Gastrocnemius medialis (tissue), 4 donors: ENCODE data around the gene BTG1. TPM values are rescaled to one million over a fixed set of nuclear protein-coding genes. Genes with fewer than 3 reads are reported as not detected.

Source experiments
- ATAC-seq, 2 donors: fragments of 150-250 bp; one replicate each; pipeline ENCODE4 v1.9.1; 2016
- DNase-seq, 2 donors: peaks; one replicate each; pipeline ENCODE4 v3.0.0-alpha.2; 2019
- H3K27ac ChIP-seq, 4 donors: fragments of 200-600 bp; sonication (generic); 1 replicate in 1 of 4; 2 replicates in 3 of 4; pipeline ENCODE4 v1.5.1; 2016 to 2018; ENCODE audit warnings: mild to moderate bottlenecking in 2 of 4, moderate library complexity in 1 of 4
- H3K27me3 ChIP-seq, 3 donors: fragments of 200-600 bp; sonication (generic) in 2 of 3; 1 replicate in 1 of 3; 2 replicates in 2 of 3; pipeline versions ENCODE4 v1.5.1 to v1.6.0; 2016 to 2019; ENCODE audit warnings: mild to moderate bottlenecking in 1 of 3, moderate library complexity in 1 of 3
- H3K36me3 ChIP-seq, 2 donors: fragments of 200-600 bp; sonication (generic) in 1 of 2; one replicate each; pipeline ENCODE4 v1.5.1; 2017 to 2018
- H3K4me1 ChIP-seq, 2 donors: fragments of 200-600 bp; sonication (generic) in 1 of 2; one replicate each; pipeline ENCODE4 v1.5.1; 2016 to 2017; ENCODE audit warnings: mild to moderate bottlenecking in 2 of 2
- H3K4me3 ChIP-seq, 4 donors: fragments of 200-600 bp; sonication (generic) in 3 of 4; 1 replicate in 1 of 4; 2 replicates in 3 of 4; pipeline ENCODE4 v1.5.1; 2016 to 2019; ENCODE audit warnings: mild to moderate bottlenecking in 2 of 4
- H3K9me3 ChIP-seq, 3 donors: fragments of 200-600 bp; sonication (generic) in 2 of 3; 1 replicate in 1 of 3; 2 replicates in 2 of 3; pipeline ENCODE4 v1.5.1; 2016 to 2019
- CTCF ChIP-seq, 5 experiments: fragments of 450-650 bp in 3 of 5; fragments of 200-600 bp in 2 of 5; sonication (generic) in 2 of 5; IDR thresholded peaks in 4 of 5; conservative IDR thresholded peaks in 1 of 5; 1 replicate in 4 of 5; 2 replicates in 1 of 5; pipeline ENCODE4 v1.5.1; 2016 to 2019; ENCODE audit warnings: antibody characterized with exemption in 5 of 5, mild to moderate bottlenecking in 3 of 5, moderate library complexity in 3 of 5
- POLR2A ChIP-seq, 2 donors: fragments of 450-650 bp; IDR thresholded peaks; one replicate each; pipeline ENCODE4 v1.6.1; 2017; ENCODE audit warnings: antibody characterized with exemption in 2 of 2, mild to moderate bottlenecking in 2 of 2, moderate library complexity in 2 of 2
- in situ Hi-C, 4 donors: fragments of 200-750 bp; cut with MboI; loops; one replicate each; pipeline versions ENCODE4 v1.15.0 to v1.8.0; 2017; ENCODE audit warnings: low sequenced_read_pairs in 4 of 4
- intact Hi-C: fragments of 100-400 bp; cut with DNase I; formaldehyde crosslinking; loops from one replicate; pipeline ENCODE4 v1.15.1; 2023; ENCODE audit warnings: low total_unique reads
- total RNA-seq, 4 donors: library from RNA; depleted of rRNA; stranded (reverse); fragments of >200 nt; gene quantifications; one replicate each; pipeline versions ENCODE4 v1.1.0 to v1.2.3, GENCODE V29; 2016

The BTG1 gene
- total RNA-seq, 4 donors from 2014 or later: 12.5 to 33.1 (median 16.5) TPM

- H3K27me3 ChIP-seq: no peaks in the 10 kb centered on the region
- in situ Hi-C loops (loop anchor here in 3 of 4 donors (10.0 to 25.0 kb wide), 3 partner anchors 330 to 422 kb away; no protein-coding TSS in a partner anchor), intact Hi-C loops (loop anchor here (5.0 to 10.0 kb wide), 5 partner anchors 65 to 568 kb away; no protein-coding TSS in a partner anchor)
- peaks cover 0 to 24% of the 10 kb centered on the region in 2 donors for H3K36me3 ChIP-seq
- peaks cover 44 to 54% of the 10 kb centered on the region in 2 donors for H3K4me1 ChIP-seq
- DNase-seq (no peak), ATAC-seq (no peak)
- H3K4me3 ChIP-seq: peak overlapping the region; percentile 89 to 98 (median 94)
- H3K27ac ChIP-seq: peak overlapping the region; percentile 97 to 99 (median 98)
- H3K9me3 ChIP-seq: no peaks in the 10 kb centered on the region
- TF ChIP-seq CTCF (IDR thresholded peaks at IDR 0.05 in 4 of 5, conservative IDR thresholded peaks at IDR 0.05 in 1 of 5): no peak
- TF ChIP-seq POLR2A (IDR thresholded peaks at IDR 0.05): no peak
Observed at GRCh38 chr12:92142251-92142926, 3.3 kb downstream of the BTG1 start.

- Histone ChIP-seq H3K36me3 (peaks cover 0 to 24% of the 10 kb centered on the region in 2 donors), H3K4me1 (peaks cover 50 to 61% of the 10 kb centered on the region in 2 donors), H3K9me3 (no peaks in the 10 kb centered on the region), H3K27ac (peak overlapping the region; percentile 97 to 99 (median 98)), H3K4me3 (peak overlapping the region; percentile 89 to 98 (median 94)), H3K27me3 (no peaks in the 10 kb centered on the region)
- ATAC-seq (no peak), DNase-seq (no peak)
- TF ChIP-seq POLR2A (IDR thresholded peaks at IDR 0.05) (no peak), CTCF (IDR thresholded peaks at IDR 0.05 in 4 of 5, conservative IDR thresholded peaks at IDR 0.05 in 1 of 5) (no peak)
- intact Hi-C loops: loop anchor here (5.0 to 10.0 kb wide), 5 partner anchors 64 to 567 kb away; no protein-coding TSS in a partner anchor
- in situ Hi-C loops: loop anchor here in 3 of 4 donors (10.0 to 25.0 kb wide), 3 partner anchors 329 to 423 kb away; no protein-coding TSS in a partner anchor
Observed at GRCh38 chr12:92141591-92142121, 4.0 kb downstream of the BTG1 start.

- H3K27ac ChIP-seq: peak overlapping the region; percentile 97 to 99 (median 98)
- H3K4me3 ChIP-seq: peak overlapping the region; percentile 89 to 98 (median 94)
- in situ Hi-C loops (loop anchor here in 3 of 4 donors (10.0 to 25.0 kb wide), 3 partner anchors 329 to 424 kb away; no protein-coding TSS in a partner anchor), intact Hi-C loops (loop anchor here (5.0 to 10.0 kb wide), 5 partner anchors 64 to 566 kb away; no protein-coding TSS in a partner anchor)
- ATAC-seq (no peak), DNase-seq (no peak)
- no peaks in the 10 kb centered on the region for H3K9me3 ChIP-seq
- H3K27me3 ChIP-seq: no peaks in the 10 kb centered on the region
- H3K36me3 ChIP-seq: peaks cover 0 to 24% of the 10 kb centered on the region in 2 donors
- peaks cover 55 to 56% of the 10 kb centered on the region in 2 donors for H3K4me1 ChIP-seq
- TF ChIP-seq POLR2A (IDR thresholded peaks at IDR 0.05) (no peak), CTCF (IDR thresholded peaks at IDR 0.05 in 4 of 5, conservative IDR thresholded peaks at IDR 0.05 in 1 of 5) (no peak)
Observed at GRCh38 chr12:92140896-92141536, 4.6 kb downstream of the BTG1 start.

GRCh38 chr12:92140156-92140555 lies 5.5 kb downstream of the BTG1 start:
- in situ Hi-C loops (loop anchor here in 3 of 4 donors (10.0 to 25.0 kb wide), 3 partner anchors 328 to 425 kb away; no protein-coding TSS in a partner anchor), intact Hi-C loops (loop anchor here (5.0 to 10.0 kb wide), 5 partner anchors 63 to 565 kb away; no protein-coding TSS in a partner anchor)
- Histone ChIP-seq H3K4me3 (peak overlapping the region; percentile 89 to 98 (median 94)), H3K4me1 (peaks cover 57 to 65% of the 10 kb centered on the region in 2 donors), H3K27me3 (no peaks in the 10 kb centered on the region), H3K27ac (peak overlapping the region; percentile 97 to 99 (median 98)), H3K36me3 (peaks cover 0 to 24% of the 10 kb centered on the region in 2 donors), H3K9me3 (no peaks in the 10 kb centered on the region)
- TF ChIP-seq POLR2A (IDR thresholded peaks at IDR 0.05) (no peak), CTCF (IDR thresholded peaks at IDR 0.05 in 4 of 5, conservative IDR thresholded peaks at IDR 0.05 in 1 of 5) (no peak)
- DNase-seq: no peak
- ATAC-seq: no peak
